Hematopoietic multipotent progenitor cell (in vitro differentiated cells): ENCODE data around the gene DDX60. TPM values are rescaled to one million over a fixed set of nuclear protein-coding genes. Genes with fewer than 3 reads are reported as not detected.
A peak's percentile ranks its signal among the peaks of the same experiment; 100 is the strongest.
"Not testable (repeated sequence)": the region's sequence is repeated elsewhere in the genome, so short reads cannot be mapped to it uniquely, and the experiment has no call there.

Experiments used
- DNase-seq, 3 donors: peaks; one replicate each; pipeline ENCODE4 v3.0.0-alpha.2; 2011 to 2015; ENCODE audit warnings: low read depth in 2 of 3, low spot score in 2 of 3
- total RNA-seq: library from RNA; depleted of rRNA; stranded (reverse); fragments of >200 nt; gene quantifications from one replicate; pipeline ENCODE4 v1.2.3, GENCODE V29; 2012

The DDX60 gene
- 16.2 TPM for total RNA-seq

- peak; percentile 65 to 93 (median 89) for DNase-seq
Measured at GRCh38 chr4:168318266-168318895, at the start of gene DDX60. DDX60 (minus strand) TSS chr4:168318752; CDS start chr4:168311259, 7,493 bp downstream.

GRCh38 chr4:168367065-168367464 is 48.5 kb upstream of the DDX60 start:
- no peak for DNase-seq

GRCh38 chr4:168362025-168362401 is 43.5 kb upstream of the DDX60 start:
- no peak for DNase-seq

GRCh38 chr4:168361365-168362024 is 42.9 kb upstream of the DDX60 start:
- no peak for DNase-seq

- no peak for DNase-seq
Measured at GRCh38 chr4:168360271-168360670, 41.7 kb upstream of the DDX60 start.

- DNase-seq: no peak
Measured at GRCh38 chr4:168357941-168358340, 39.4 kb upstream of the DDX60 start.

- DNase-seq: no peak
Measured at GRCh38 chr4:168353746-168354145, 35.2 kb upstream of the DDX60 start.

GRCh38 chr4:168337550-168337940 is 19.0 kb upstream of the DDX60 start:
- no peak for DNase-seq

- DNase-seq: no peak
Measured at GRCh38 chr4:168336837-168337549, 18.4 kb upstream of the DDX60 start.

GRCh38 chr4:168335621-168336020 is 17.1 kb upstream of the DDX60 start:
- DNase-seq: no peak

GRCh38 chr4:168334053-168334452 is 15.5 kb upstream of the DDX60 start:
- DNase-seq: no peak

- DNase-seq: not testable (repeated sequence)
Measured at GRCh38 chr4:168330575-168330974, 12.0 kb upstream of the DDX60 start.

- DNase-seq: no peak
Measured at GRCh38 chr4:168325591-168325990, 7.0 kb upstream of the DDX60 start.

- no peak for DNase-seq
Measured at GRCh38 chr4:168321006-168321405, 2.5 kb upstream of the DDX60 start.

GRCh38 chr4:168319486-168320019 is 1.0 kb upstream of the DDX60 start:
- no peak for DNase-seq

- DNase-seq: no peak
Measured at GRCh38 chr4:168317621-168318020, 931 bp downstream of the DDX60 start.

- no peak for DNase-seq
Measured at GRCh38 chr4:168309781-168310180, 8.8 kb downstream of the DDX60 start.

GRCh38 chr4:168308912-168309311 is 9.6 kb downstream of the DDX60 start:
- DNase-seq: no peak

GRCh38 chr4:168306476-168306875 is 12.1 kb downstream of the DDX60 start:
- no peak for DNase-seq

- DNase-seq: no peak
Measured at GRCh38 chr4:168304744-168305459, 13.7 kb downstream of the DDX60 start.

- not testable (repeated sequence) for DNase-seq
Measured at GRCh38 chr4:168303430-168303829, 15.1 kb downstream of the DDX60 start.
